ENCODE data around the gene UBE2G2. TPM values are rescaled to one million over a fixed set of nuclear protein-coding genes. Genes with fewer than 3 reads are reported as not detected.

Gene UBE2G2
- total RNA-seq, 1 donor from 2014 or later: 43.4 TPM

GRCh38 chr21:44792702-44793591 lies 8.7 kb downstream of the UBE2G2 start:
- ATAC-seq: peak; percentile 94
- peak; percentile 65 for DNase-seq (ENCODE audit: low spot score)

GRCh38 chr21:44791993-44792392 lies 9.6 kb downstream of the UBE2G2 start:
- ATAC-seq (no peak), DNase-seq (ENCODE audit: low spot score) (no peak)

GRCh38 chr21:44791246-44791645 lies 10.4 kb downstream of the UBE2G2 start:
- DNase-seq (ENCODE audit: low spot score) (peak; percentile 79), ATAC-seq (peak; percentile 79)

- ATAC-seq (no peak), DNase-seq (ENCODE audit: low spot score) (no peak)
Measured at GRCh38 chr21:44790368-44790767, 11.3 kb downstream of the UBE2G2 start.

GRCh38 chr21:44789880-44790279 lies 11.7 kb downstream of the UBE2G2 start:
- DNase-seq (ENCODE audit: low spot score): no peak
- no peak for ATAC-seq

- ATAC-seq: peak; percentile 22
Measured at GRCh38 chr21:44785620-44786335, 15.8 kb downstream of the UBE2G2 start.

GRCh38 chr21:44784810-44785209 lies 16.8 kb downstream of the UBE2G2 start:
- ATAC-seq (no peak), DNase-seq (ENCODE audit: low spot score) (no peak)

More at GRCh38 chr21:44785620-44786335, 15.8 kb downstream of the UBE2G2 start:
- DNase-seq (ENCODE audit: low spot score): no peak

- DNase-seq (ENCODE audit: low spot score): no peak
- no peak for ATAC-seq
Measured at GRCh38 chr21:44783020-44783696, 18.5 kb downstream of the UBE2G2 start.

GRCh38 chr21:44780767-44781459 lies 20.7 kb downstream of the UBE2G2 start:
- DNase-seq (ENCODE audit: low spot score) (no peak), ATAC-seq (no peak)

GRCh38 chr21:44780137-44780502 lies 21.5 kb downstream of the UBE2G2 start:
- no peak for ATAC-seq
- DNase-seq (ENCODE audit: low spot score): no peak

- ATAC-seq (no peak), DNase-seq (ENCODE audit: low spot score) (no peak)
Measured at GRCh38 chr21:44779417-44780136, 22.0 kb downstream of the UBE2G2 start.

GRCh38 chr21:44778983-44779382 lies 22.6 kb downstream of the UBE2G2 start:
- ATAC-seq: peak; percentile 76
- DNase-seq (ENCODE audit: low spot score): no peak

GRCh38 chr21:44778499-44778911 lies 23.1 kb downstream of the UBE2G2 start:
- DNase-seq (ENCODE audit: low spot score) (no peak), ATAC-seq (peak; percentile 94)

- DNase-seq (ENCODE audit: low spot score) (no peak), ATAC-seq (peak; percentile 29)
Measured at GRCh38 chr21:44778094-44778493, 23.5 kb downstream of the UBE2G2 start.

- ATAC-seq (no peak), DNase-seq (ENCODE audit: low spot score) (no peak)
Measured at GRCh38 chr21:44774972-44775371, 26.6 kb downstream of the UBE2G2 start.

- DNase-seq (ENCODE audit: low spot score): peak; percentile 38
- ATAC-seq: no peak
Measured at GRCh38 chr21:44773291-44773932, 28.2 kb downstream of the UBE2G2 start.

- ATAC-seq (no peak), DNase-seq (ENCODE audit: low spot score) (peak; percentile 36)
Measured at GRCh38 chr21:44771896-44772525, 29.6 kb downstream of the UBE2G2 start.

- peak; percentile 35 for DNase-seq (ENCODE audit: low spot score)
Measured at GRCh38 chr21:44767834-44768831, 33.5 kb downstream of the UBE2G2 start.

More at GRCh38 chr21:44767834-44768831, 33.5 kb downstream of the UBE2G2 start:
- no peak for ATAC-seq

Data from left lobe of liver (tissue), 2 donors.